HG02973 (cell line): ENCODE results near the gene TRAK1.

ENCODE experiments used
- ATAC-seq: cut with Tn5 transposase; IDR thresholded peaks from one replicate; pipeline ENCODE4 v1.9.1; 2021; ENCODE audit warnings: moderate library complexity; ENCODE audit not compliant: unreplicated experiment

The TRAK1 gene

DNA sequence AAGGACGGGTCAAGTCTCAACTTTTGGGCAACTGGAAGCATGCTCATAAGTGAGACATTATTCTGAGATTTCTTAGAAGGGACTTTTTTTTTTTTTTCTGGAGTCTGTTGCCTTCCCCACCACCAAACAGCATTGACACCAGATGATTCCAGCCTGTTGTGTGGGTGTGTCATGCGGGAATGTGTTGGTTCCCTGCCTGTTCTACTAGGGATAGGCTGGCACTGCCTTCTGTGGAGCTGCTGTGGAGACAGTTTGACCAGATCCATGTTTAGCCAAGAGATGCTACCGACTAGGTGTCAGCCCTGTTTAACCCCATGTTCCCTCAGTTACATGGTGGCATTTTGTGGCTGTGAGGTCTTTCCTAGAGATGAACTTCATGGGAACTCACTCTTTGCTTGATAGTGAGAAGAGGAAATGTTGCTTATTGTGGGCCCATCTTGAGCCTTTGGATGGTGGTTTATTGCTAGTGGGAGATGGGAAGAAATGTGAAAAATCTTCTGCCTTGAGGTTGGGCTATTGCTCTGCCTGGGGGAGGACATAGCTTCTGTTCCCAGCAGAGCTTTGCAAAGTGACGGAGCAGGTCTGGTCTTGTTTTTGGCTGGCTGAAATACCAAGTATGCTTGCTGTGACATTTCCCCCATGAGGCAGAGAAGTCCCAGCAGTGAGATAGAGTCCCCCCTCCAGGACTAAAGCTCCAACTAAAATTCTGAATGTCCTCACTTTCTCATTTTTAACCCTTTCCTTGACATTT, 31.3 kb downstream of the TRAK1 start:
- no peak for ATAC-seq

DNA sequence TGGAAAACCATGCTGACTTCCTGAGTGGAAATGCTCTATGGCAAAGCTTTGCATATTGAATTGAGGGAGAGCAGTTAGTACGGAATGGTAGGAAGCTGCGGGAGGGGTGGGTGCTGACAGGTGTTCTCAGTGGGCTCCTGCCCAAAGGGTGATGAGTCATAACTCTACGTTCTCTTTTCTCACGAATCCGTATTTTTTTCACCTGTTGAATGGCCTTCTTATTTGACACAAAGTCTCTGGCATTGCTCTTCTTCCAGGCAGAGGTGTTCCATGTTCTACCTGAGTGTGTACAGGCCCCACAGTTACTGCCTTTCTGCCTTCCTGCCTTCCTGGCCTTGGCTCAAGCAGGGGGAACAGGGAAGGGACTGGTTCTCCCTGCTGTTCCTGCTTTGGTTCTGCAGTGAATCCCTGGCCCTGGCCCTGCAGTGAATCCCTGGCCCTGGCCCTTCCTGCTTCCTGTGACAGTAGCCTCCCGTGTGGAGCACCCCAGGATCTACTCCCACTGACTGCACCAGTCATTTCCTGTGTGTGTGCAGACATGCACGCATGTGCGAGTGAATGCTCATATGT, 31.9 kb downstream of the TRAK1 start:
- no peak for ATAC-seq

DNA sequence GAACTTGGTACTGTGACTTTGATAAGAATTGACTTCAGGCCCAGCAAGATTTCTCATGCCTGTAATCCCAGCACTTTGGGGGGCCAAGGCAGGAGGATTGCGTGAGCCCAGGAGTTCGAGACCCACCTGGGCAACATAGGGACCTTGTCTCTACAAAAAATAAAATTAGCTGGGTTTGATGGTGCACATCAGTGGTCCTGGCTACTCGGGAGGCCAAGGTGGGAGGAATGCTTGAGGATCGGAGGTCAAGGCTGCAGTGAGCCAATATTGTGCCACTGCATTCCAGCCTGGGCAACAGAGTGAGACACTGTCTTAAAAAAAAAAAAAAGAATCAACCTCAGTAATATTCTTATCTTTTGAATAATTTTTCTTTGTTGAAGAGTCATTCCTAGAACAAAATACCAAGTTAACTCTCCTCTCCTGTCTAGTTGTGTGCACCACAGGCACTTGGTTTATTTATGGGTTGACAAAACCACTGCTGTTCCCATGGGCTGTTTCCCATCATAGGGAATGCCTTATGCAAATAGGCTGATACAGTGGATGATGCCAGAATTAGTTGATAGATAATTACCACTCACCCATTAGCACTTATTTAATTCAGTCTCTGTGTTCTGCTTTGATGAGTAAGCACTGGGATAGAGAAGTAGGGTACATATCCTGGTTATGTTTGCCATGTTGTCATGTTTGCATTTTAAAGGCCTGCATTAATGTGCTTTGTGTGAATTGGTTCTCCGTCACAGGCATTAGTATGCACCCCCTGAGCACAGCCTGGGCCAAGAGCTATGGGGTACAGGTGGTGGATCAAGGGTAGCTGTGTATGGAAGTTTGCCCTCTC, 32.9 kb downstream of the TRAK1 start:
- no peak for ATAC-seq

DNA sequence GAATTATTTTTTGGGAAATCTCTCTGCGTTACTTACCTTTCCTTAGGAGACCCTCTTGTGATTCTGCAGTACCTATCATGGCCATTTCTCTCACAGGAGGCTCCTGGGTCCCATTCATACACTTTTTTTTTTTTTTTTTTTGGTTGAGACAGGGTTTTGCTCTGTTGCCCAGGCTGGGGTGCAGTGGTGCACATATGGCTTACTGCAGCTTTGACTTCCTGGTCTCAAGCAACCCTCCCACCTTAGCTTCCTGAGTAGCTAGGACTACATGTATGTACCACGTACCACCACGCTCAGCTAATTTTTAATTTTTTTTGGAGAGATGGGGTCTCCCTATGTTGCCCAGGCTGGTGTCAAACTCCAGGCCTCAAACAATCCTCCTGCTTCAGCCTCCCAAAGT, 36.1 kb downstream of the TRAK1 start:
- no peak for ATAC-seq

DNA sequence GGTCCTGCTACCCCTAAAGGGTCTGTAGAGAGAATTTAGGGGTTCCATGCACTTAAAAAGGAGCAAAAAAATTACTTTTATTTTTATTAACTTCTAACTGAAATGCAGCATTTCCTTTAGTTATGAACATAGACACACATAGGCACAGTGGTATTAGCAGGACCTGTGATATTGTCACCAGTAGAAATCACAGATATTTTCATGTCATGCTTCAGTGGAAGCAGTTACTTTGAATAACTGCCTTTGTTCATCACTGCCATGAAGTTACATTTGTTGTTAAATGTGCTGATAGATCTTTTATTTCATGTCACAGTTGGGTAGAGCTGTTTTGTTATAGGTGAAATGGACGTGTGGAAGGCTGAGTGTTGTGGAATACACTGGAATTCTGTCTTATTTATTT, 37.4 kb downstream of the TRAK1 start:
- ATAC-seq, result no peak

DNA sequence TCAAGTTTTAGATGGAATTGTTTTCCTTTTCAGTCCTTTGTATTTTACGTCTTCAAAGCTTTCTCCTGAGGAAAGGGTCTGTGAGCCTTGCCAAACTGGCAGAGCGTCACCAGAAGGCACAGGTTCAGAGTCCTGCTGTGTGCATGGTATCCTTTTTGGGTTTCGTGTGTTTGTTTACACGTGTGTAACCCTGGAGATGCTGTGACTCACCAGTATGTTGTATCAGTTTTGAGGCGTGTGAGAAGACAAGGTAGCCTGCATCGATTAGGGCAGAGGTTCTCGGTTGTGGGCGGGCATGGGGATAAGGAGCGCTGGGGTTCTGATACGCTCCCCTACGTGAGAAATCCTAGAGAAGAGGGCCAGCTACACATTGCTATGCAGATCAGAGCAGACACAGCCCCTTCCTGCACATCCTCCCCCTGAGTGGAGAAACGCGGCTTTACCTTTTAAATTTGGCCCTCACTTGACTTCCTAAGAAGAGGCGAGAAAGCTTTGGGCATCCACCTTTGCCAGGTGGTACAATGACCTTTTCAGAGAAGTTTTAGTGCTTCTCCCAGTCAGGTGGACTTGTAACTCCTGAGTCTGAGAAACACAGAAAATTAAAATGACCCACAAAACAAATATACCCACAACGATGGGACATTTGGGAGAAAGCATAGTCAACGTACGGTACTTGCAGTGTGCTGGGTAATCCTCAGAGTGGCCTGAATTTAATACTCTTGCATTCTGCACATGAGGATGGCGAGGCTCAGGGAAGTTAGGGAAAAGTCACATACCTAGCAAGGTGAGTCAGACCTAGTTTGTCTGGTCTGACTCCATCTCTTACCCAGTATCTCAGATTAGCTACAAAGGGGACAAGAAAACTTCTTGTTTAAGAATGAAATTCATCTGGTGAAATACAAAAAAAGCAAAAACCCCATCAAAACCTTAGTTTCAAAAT, 38.1 kb downstream of the TRAK1 start:
- ATAC-seq, result peak; percentile 49

DNA sequence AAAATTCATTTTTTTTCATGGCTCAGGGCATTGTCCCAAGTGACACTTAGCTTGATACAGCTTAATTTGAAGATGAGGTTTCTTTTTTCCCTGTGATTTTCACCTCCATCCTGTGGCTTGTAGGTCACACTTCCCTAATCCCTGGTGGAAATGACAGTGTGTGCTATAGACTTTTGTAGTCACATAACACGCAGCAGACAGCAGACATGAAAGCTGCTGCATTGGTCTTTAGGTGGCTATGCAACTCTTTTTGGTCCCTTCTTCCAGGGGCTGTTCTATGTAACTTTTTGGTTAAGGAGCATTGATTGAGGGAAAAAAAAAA, 38.8 kb downstream of the TRAK1 start:
- no peak for ATAC-seq

DNA sequence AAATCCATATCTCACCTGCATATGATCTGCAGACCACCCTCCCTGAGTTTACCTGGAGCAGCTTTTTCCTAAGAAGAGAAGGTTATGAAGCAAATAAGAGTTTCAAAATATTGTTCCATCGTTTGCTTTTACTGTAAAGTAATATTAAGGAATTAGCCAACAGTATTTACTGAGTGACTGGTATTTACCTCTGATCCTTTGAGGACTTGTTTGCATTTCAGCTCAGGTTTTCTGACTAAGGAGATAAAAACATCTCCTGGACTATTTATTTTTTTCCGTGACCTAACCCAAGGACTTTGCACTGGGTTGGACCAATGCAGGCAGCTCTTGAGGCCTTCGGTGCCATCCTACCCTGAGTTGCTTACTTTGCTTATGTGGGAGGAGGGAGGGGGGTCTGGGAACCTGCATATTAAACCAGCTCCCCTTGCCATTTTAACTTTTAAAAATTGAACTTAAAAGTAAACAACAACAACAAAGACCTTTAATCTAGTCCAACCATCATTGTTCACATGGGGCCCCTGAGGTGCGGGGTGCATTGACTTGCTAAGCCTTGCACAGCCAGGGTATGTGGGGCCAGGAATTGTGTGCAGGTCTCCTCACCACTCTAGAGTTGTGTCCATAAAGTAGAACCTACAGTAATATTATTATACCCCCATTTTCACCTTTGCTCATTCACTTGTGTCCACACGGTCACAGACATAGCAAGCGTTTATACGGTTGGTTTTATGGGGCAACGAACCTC, 39.3 kb downstream of the TRAK1 start:
- no peak for ATAC-seq

DNA sequence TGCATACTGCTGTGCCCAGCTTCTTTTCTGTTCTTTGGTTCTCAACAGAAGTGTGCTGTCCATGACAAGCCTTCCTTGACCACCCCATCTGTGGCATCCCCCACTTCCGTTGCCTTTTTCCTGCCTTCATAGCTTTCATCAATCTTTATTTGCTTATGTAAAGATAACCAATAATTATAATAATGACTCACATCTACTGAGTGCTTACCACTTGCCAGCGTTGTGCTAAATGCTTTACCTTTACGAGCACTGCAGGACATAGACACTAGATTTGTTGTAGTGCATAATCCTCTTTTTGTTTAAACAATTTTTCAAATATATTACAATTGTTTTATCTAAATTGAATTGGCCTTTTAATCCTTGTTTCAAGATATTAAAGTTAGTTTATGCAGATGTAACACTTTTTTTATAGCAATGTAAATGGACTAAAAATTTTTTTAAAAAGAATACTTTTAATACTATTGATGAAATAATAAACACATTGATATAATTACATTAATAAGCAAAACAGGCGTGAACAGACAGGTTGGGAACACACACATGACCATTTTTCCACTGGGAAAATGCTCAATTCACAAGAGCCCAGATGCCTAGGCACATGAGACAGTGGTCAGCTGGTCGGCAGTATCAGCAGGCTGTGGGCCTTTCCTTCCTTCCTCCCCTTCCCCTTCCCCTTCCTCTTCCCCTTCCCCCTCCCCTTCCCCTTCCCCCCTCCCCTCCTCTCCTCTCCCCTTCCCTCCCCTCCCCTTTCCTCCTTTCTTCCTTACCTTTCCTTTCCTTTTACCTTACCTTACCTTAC, 42.5 kb downstream of the TRAK1 start:
- ATAC-seq, result no peak

DNA sequence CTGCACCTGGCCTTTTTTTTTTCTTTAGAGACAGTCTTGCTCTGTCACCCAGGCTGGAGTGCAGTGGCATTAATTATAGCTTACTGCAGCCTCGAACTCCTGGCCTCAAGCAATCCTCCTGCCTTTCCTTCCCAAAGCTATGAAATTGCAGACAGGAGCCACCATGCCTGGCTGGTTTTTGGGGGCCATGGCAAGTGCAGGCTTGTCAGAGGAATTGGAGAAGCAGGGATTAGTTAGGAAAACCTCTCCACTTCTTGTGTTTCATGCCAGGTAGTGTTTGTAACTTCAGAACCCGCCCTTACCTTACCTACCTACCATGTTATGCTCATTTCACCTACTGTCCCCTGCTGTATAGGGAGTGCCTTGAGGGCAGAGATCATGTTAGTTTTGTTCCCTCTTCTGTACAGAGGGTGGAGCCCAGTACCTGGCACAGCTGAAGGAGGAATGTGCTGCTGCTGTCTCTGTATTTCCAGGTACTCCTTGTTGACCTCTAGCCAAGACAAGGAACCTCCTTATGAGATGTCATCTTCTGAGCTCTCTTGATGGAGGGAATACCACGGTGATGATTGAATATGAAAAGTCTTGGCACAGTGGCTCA, 43.8 kb downstream of the TRAK1 start:
- ATAC-seq, result no peak

DNA sequence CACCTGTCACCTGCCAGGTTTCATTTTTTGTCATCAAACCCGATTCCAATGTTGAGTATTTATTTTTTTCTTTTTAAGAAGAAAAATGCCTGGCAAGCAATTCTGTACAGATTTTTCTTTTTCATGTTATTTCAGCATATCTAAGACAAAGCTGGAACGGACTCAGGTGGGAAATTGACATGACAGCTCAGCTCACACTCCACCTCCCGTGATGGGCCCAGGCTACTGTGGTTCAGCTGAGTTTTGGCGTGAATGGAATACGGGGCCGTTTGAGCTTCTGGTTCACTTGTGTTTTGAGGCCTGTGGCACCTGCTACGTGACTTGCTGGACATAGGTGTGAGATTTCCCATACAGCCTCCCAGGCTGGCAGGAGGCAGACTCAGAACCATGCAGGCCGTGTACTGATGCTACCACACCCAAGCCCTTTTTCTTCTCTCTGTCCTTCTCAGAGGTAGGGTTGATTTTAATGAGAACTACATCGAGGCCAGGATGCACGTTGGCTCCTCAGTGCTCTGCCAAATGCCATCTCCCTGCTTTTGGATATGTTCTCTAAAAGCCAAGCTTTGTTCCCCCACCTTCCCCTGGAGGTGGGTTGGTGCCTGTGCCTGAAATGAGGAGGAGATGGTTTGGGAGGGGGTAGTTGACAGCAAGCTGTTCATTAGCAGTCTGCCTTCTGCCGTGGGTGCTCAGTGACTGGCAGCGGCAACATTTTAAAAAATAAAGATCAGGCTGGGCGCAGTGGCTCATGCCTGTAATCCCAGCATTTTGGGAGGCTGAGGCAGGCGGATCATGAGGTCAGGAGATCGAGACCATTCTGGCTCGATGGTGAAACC, 48.7 kb downstream of the TRAK1 start:
- ATAC-seq, result no peak

DNA sequence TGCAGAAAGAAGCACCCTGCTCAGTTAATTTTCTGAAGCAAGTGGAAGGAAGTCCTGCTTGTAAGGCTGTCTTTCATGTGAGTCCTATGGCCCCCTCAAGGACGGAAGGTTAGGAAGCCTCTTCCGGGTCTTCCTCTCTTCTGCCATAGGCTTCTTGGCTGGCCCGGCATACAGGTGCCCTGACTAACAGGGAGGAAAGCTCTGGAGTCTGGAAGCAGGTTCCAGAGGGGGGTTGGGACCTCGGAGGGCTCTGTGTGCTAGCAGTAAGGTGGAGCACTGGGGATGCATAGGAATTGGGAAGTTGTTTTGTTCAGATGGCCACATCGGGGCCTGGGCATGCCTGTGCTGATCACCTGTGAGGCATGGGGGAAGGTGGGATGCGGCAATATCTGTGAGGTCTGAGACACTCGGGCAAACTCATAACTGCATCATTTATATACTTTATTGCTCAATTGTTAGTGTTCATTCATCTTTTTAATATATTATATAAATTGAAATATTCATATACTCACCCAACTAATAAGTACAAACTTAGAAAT, 49.6 kb downstream of the TRAK1 start:
- no peak for ATAC-seq

DNA sequence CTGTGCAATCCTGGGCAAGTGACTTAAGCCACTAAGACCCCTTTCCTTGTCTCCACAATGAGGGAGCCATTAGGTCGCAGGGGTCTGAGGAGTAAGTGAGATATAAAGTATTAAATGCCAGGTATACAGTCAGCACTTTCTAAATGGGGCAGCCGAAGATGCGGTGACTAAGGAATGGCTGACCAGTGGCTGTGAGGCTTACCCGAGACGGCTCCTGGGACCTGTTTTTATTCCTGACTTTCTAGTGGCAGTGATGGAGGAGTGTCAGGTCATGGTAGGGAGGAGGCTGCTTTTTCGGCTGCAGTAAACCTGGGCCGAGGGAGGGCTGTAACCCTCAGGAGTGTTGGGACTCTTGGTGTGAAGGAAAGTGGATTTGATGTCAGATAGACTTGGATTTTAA, 52.3 kb downstream of the TRAK1 start:
- ATAC-seq, result no peak

DNA sequence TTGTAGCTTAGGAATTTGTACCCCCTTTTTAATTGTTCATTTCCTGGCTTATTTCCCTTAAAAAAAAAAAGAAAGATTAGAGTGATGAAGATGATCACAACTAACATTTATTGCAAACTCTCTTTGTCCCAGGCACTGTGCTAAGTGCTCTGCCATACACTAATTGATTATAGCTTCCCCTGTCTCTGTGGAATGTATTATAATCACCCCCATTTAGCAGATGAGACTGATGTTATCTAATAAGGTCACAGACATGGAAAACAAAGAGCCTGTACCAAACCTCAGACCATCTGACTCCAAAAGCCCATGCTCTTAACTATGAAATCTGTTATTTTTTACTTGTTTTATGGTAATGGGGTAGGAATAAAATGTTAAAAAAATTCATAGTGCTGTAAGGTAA, 53.1 kb downstream of the TRAK1 start:
- ATAC-seq, result no peak

DNA sequence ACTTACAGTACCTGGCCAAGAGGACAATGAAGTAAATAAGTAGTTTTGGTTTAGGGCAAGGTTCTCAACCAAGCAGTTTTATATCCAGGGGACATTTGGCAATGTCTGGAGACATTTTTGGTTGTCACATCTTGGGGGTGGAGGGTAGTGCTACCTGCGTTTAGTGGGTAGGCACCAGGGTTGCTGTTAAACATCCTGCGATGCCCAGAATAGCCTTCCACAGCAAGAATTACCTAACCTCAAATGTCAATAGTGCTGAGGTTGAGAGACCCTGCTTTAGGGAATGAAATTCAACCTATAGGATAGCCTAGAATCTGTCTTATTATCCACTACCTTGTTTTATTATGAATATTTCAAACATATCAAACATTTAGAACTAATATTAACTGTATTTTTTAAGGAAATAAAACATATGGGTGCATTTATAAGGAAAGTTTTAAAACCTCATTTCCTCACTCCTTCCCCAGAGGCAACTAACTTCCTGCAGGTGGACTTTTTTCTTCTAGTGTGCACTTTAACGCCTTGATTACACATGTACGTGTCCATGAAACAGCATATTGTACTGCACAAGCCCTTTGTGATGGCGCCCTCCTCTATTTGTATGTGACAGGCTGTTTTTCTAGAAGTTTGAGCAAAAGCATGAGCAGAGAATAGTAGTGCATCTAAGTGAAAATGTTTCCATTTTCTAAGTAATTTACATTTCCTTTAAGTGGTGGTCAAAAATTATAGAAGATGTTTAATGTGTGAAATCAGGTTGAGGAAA, 57.1 kb downstream of the TRAK1 start:
- no peak for ATAC-seq

DNA sequence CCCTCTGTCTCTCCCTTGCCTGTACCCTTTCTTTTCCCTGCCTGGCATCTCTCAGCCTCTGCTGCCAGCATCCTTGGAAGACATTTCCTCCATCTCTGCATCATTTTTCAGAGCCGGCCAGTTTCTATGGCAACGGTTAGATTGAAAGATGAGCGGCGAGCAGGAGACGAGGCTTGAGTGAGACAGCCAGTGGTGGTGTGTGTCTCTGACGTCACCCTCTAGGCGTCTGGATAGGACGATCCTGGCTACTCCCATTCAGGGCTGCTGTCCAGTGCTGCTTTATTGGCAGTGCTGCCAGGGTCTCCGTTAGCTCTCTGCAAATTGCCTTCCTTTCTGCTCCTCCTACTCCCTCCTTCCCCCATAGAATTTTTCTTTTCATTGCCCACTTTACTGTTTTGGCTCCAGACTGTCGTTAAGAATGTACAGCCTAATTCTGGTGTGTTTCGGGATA, 57.9 kb downstream of the TRAK1 start:
- no peak for ATAC-seq

DNA sequence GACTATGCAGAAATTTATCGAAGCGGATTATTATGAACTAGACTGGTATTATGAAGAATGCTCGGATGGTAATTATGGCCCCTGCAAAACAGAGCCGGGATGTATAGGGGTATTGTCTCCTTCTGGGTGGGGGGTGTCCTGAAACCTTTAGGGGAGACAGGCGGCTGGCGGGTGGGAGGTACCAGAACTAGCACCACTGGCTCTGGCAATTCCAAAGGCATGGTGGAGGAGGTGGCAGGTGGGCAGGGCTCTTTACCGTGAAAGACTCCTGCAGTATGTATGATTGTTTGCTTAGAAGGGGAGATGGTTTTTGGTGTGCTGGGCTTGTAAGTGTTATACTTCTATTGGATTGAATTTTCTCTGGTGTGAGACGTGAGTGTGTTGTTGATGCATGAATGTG, 58.4 kb downstream of the TRAK1 start:
- ATAC-seq, result no peak
